H1 (cell line): ENCODE measurements around the gene INPP4A. TPM values are rescaled to one million over a fixed set of nuclear protein-coding genes. Genes with fewer than 3 reads are reported as not detected.

Experiments used
- ATF2 ChIP-seq: IDR thresholded peaks from 2 replicates; pipeline ENCODE4 v1.6.1; 2012; ENCODE audit warnings: low read length, inconsistent platforms
- CBX5 ChIP-seq: fragments of 300-800, 300-1000 bp; sonication (generic); IDR thresholded peaks from 2 replicates; pipeline ENCODE4 v1.7.1; 2016; ENCODE audit warnings: antibody characterized with exemption, low read length, low read depth
- CHD7 ChIP-seq: fragments of 300-600 bp; sonication (generic); IDR thresholded peaks from 2 replicates; pipeline ENCODE4 v1.7.1; 2012; ENCODE audit warnings: low read length, moderate library complexity, mild to moderate bottlenecking, inconsistent platforms; ENCODE audit not compliant: insufficient replicate concordance
- GTF2F1 ChIP-seq: IDR thresholded peaks from 2 replicates; pipeline ENCODE4 v1.6.1; 2012; ENCODE audit warnings: low read depth, low read length, improper control_type of control experiment, borderline replicate concordance
- HDAC2 ChIP-seq, 2 experiments: fragments of 300-600 bp in 1 of 2; sonication (generic) in 1 of 2; IDR thresholded peaks; 2 replicates each; pipeline ENCODE4 v1.6.1; 2011 to 2012; ENCODE audit warnings: low read depth in 2 of 2, low read length in 2 of 2, mild to moderate bottlenecking in 2 of 2, moderate library complexity in 2 of 2, borderline replicate concordance in 1 of 2, inconsistent platforms in 1 of 2
- NANOG ChIP-seq: IDR thresholded peaks from 2 replicates; pipeline ENCODE4 v1.6.1; 2011; ENCODE audit warnings: low read length, low read depth, mild to moderate bottlenecking, inconsistent platforms; ENCODE audit not compliant: insufficient read depth, poor library complexity, severe bottlenecking
- SP1 ChIP-seq: IDR thresholded peaks from 2 replicates; pipeline ENCODE4 v1.6.1; 2011; ENCODE audit warnings: low read depth, low read length
- TAF7 ChIP-seq: optimal IDR thresholded peaks from 2 replicates; pipeline ENCODE3; 2011; ENCODE audit warnings: low read depth, mild to moderate bottlenecking, inconsistent platforms, low read length, moderate library complexity, borderline replicate concordance
- polyA plus RNA-seq, 7 experiments: library from polyadenylated mRNA; depleted of rRNA in 3 of 7; stranded (reverse) in 5 of 7; unstranded in 2 of 7; fragments of >200 nt in 5 of 7; fragments of 200-250 nt in 2 of 7; gene quantifications; 1 replicate in 5 of 7; 2 replicates in 1 of 7; 4 replicates in 1 of 7; pipeline versions ENCODE4 v1.2.1 to v1.2.3, GENCODE V29; 2011 to 2013; ENCODE audit warnings: missing spikeins in 2 of 7, mixed read lengths in 2 of 7
- total RNA-seq: library from RNA; stranded (reverse); fragmentation: NEBNext Ultra II Directional; extraction: Animal tissue kit (Norgen Biotek cat#: 25700); gene quantifications from 2 replicates; pipeline ENCODE4 v1.2.1, GENCODE V29; 2021

Gene INPP4A
- total and polyA plus RNA-seq, 2 of the 8 experiments (the other 6 are each of a cell fraction or from before 2014, with no cell fraction given): 25.6 to 34.3 TPM

GRCh38 chr2:98426771-98427170, 17.9 kb upstream of the INPP4A start (continued):
- TF ChIP-seq ATF2: no peak
- no peak for TF ChIP-seq TAF7
- TF ChIP-seq HDAC2 (IDR thresholded peaks at IDR 0.05; ENCODE audit: borderline replicate concordance in 1 of 2, low read depth in 2 of 2, low read length in 2 of 2): no peak
- TF ChIP-seq GTF2F1: no peak
- TF ChIP-seq CHD7: no peak
- no peak for TF ChIP-seq SP1
- no peak for TF ChIP-seq NANOG
- TF ChIP-seq CBX5: no peak
